ENCODE measurements around the gene SMTNL2. TPM values are rescaled to one million over a fixed set of nuclear protein-coding genes. Genes with fewer than 3 reads are reported as not detected.
"Not testable (repeated sequence)": the region's sequence is repeated elsewhere in the genome, so short reads cannot be mapped to it uniquely, and the experiment has no call there.

Gene SMTNL2
- total and polyA plus RNA-seq, 2 experiments from 2014 or later: 41.5 to 106 TPM

- H4K20me1 ChIP-seq (ENCODE audit: insufficient read depth, poor library complexity, severe bottlenecking): no peaks in the 10 kb centered on the region
- no peak for DNase-seq (ENCODE audit: low spot score)
- H3K36me3 ChIP-seq (replicated peaks; ENCODE audit: insufficient read depth, low read depth): no peaks in the 10 kb centered on the region
- H3K9me2 ChIP-seq (replicated peaks; ENCODE audit: insufficient read depth): no peaks in the 10 kb centered on the region
- H3K9me3 ChIP-seq (ENCODE audit: low read depth): no peaks in the 10 kb centered on the region
- H3K4me3 ChIP-seq: no peak overlapping the region
- H3K27ac ChIP-seq: no peak overlapping the region
- 51% methylated on average over 4 of the region's 4 CpGs for WGBS (ENCODE audit: low lambda C conversion rate, missing lambda C conversion rate)
- TF ChIP-seq EZH2phosphoT487 (IDR thresholded peaks at IDR 0.05; ENCODE audit: low read depth, severe bottlenecking, unreplicated experiment): no peak
- TF ChIP-seq CTCF (IDR thresholded peaks at IDR 0.05; ENCODE audit: poor library complexity): no peak
- TF ChIP-seq EZH2 (IDR thresholded peaks at IDR 0.05; ENCODE audit: borderline replicate concordance): no peak
- H2AFZ ChIP-seq: no peak overlapping the region
- H3K27me3 ChIP-seq: peaks cover 32% of the 10 kb centered on the region
- no peaks in the 10 kb centered on the region for H3K79me2 ChIP-seq
- no peak overlapping the region for H3K4me2 ChIP-seq
- H3K4me1 ChIP-seq (ENCODE audit: insufficient read depth): peaks cover 3% of the 10 kb centered on the region
Observed at GRCh38 chr17:4634976-4635375, 50.6 kb downstream of the SMTNL2 start.

- H3K4me3 ChIP-seq: no peak overlapping the region
- no peak overlapping the region for H3K27ac ChIP-seq
- no peaks in the 10 kb centered on the region for H3K9me2 ChIP-seq (replicated peaks; ENCODE audit: insufficient read depth)
- TF ChIP-seq EZH2 (IDR thresholded peaks at IDR 0.05; ENCODE audit: borderline replicate concordance): no peak
- TF ChIP-seq EZH2phosphoT487 (IDR thresholded peaks at IDR 0.05; ENCODE audit: low read depth, severe bottlenecking, unreplicated experiment): no peak
- TF ChIP-seq CTCF (IDR thresholded peaks at IDR 0.05; ENCODE audit: poor library complexity): no peak
- no peaks in the 10 kb centered on the region for H4K20me1 ChIP-seq (ENCODE audit: insufficient read depth, poor library complexity, severe bottlenecking)
- no peak overlapping the region for H3K4me2 ChIP-seq
- H3K4me1 ChIP-seq (ENCODE audit: insufficient read depth): peaks cover 3% of the 10 kb centered on the region
- no peaks in the 10 kb centered on the region for H3K36me3 ChIP-seq (replicated peaks; ENCODE audit: insufficient read depth, low read depth)
- H2AFZ ChIP-seq: no peak overlapping the region
- 40% methylated on average over 7 of the region's 10 CpGs for WGBS (ENCODE audit: low lambda C conversion rate, missing lambda C conversion rate)
- no peaks in the 10 kb centered on the region for H3K79me2 ChIP-seq
- peaks cover 37% of the 10 kb centered on the region for H3K27me3 ChIP-seq
- DNase-seq (ENCODE audit: low spot score): no peak
- no peaks in the 10 kb centered on the region for H3K9me3 ChIP-seq (ENCODE audit: low read depth)
Observed at GRCh38 chr17:4635823-4636375, 51.6 kb downstream of the SMTNL2 start.

DNA sequence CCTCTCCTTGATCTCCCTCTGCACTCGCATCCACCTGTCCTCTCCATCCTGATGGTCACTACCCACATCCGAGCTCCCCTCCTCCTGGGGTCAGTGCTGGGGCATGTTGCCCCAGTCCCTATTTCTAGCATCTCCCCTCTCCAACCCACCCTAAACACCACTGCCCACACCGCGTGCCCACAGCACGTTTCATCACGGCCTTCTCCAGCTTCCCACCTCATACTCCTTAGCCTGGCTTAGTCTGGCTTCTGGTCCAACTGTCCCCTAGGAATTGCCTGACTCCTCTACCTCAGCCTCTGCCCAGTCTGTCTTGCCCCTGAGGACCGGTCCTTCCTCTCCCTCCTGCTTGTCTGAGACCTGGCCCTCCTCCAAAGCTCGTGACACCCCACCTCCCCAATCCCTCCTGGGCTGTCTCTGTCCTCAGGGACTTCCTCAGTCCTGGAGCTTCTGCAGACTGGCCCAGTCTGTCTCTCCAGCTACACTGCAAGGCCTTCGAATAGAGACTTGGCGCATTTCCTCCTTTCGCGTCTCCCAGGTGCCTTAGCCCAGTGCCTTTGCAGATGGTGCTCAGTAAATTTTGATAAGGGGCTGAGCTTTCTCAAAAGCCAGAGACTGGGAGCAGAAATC lies 52.3 kb downstream of the SMTNL2 start:
- no peak overlapping the region for H3K27ac ChIP-seq
- H2AFZ ChIP-seq: no peak overlapping the region
- DNase-seq (ENCODE audit: low spot score): no peak
- H3K4me3 ChIP-seq: no peak overlapping the region
- no peak for TF ChIP-seq EZH2 (IDR thresholded peaks at IDR 0.05; ENCODE audit: borderline replicate concordance)
- TF ChIP-seq CTCF (IDR thresholded peaks at IDR 0.05; ENCODE audit: poor library complexity): no peak
- TF ChIP-seq EZH2phosphoT487 (IDR thresholded peaks at IDR 0.05; ENCODE audit: low read depth, severe bottlenecking, unreplicated experiment): no peak
- H3K79me2 ChIP-seq: no peaks in the 10 kb centered on the region
- peaks cover 7% of the 10 kb centered on the region for H3K4me1 ChIP-seq (ENCODE audit: insufficient read depth)
- H4K20me1 ChIP-seq (ENCODE audit: insufficient read depth, poor library complexity, severe bottlenecking): no peaks in the 10 kb centered on the region
- H3K9me3 ChIP-seq (ENCODE audit: low read depth): no peaks in the 10 kb centered on the region
- peaks cover 44% of the 10 kb centered on the region for H3K27me3 ChIP-seq
- H3K4me2 ChIP-seq: no peak overlapping the region
- H3K36me3 ChIP-seq (replicated peaks; ENCODE audit: insufficient read depth, low read depth): no peaks in the 10 kb centered on the region
- H3K9me2 ChIP-seq (replicated peaks; ENCODE audit: insufficient read depth): no peaks in the 10 kb centered on the region
- WGBS (ENCODE audit: low lambda C conversion rate, missing lambda C conversion rate): 80% methylated on average over 12 of the region's 12 CpGs

DNA sequence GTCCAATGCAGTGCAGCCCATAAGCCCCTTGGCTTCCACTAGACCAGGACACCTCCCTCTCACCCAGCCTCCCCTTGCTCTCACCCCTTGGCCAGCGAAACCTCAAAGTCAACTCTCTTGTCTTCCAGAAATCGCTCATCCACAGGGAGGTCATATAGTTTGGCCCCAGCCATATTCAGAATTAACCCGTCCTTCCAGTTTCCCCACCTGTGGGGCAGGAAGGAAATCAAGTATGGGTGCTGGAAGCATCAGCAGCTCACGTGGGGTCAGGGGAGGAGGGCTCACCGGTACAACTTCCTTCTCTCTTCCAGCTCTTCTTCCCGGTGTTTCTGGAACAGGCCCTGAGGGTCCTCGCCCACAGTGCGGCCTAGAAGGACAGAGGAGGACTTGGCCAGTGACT lies 54.4 kb downstream of the SMTNL2 start:
- H3K27ac ChIP-seq; H3K9me2 ChIP-seq (replicated peaks; ENCODE audit: insufficient read depth); H3K9me3 ChIP-seq (ENCODE audit: low read depth); H2AFZ ChIP-seq; DNase-seq (ENCODE audit: low spot score); H3K36me3 ChIP-seq (replicated peaks; ENCODE audit: insufficient read depth, low read depth); H4K20me1 ChIP-seq (ENCODE audit: insufficient read depth, poor library complexity, severe bottlenecking); H3K4me3 ChIP-seq; H3K79me2 ChIP-seq: not testable (repeated sequence)
- Histone ChIP-seq H3K27me3 (peaks cover 65% of the 10 kb centered on the region), H3K4me2 (peak overlapping the region; percentile 56), H3K4me1 (ENCODE audit: insufficient read depth) (peaks cover 14% of the 10 kb centered on the region)
- WGBS (ENCODE audit: low lambda C conversion rate, missing lambda C conversion rate): 68% methylated on average over 8 of the region's 8 CpGs
